ENCODE results near the gene FLRT1.

The FLRT1 gene, protein sequence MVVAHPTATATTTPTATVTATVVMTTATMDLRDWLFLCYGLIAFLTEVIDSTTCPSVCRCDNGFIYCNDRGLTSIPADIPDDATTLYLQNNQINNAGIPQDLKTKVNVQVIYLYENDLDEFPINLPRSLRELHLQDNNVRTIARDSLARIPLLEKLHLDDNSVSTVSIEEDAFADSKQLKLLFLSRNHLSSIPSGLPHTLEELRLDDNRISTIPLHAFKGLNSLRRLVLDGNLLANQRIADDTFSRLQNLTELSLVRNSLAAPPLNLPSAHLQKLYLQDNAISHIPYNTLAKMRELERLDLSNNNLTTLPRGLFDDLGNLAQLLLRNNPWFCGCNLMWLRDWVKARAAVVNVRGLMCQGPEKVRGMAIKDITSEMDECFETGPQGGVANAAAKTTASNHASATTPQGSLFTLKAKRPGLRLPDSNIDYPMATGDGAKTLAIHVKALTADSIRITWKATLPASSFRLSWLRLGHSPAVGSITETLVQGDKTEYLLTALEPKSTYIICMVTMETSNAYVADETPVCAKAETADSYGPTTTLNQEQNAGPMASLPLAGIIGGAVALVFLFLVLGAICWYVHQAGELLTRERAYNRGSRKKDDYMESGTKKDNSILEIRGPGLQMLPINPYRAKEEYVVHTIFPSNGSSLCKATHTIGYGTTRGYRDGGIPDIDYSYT

DNA sequence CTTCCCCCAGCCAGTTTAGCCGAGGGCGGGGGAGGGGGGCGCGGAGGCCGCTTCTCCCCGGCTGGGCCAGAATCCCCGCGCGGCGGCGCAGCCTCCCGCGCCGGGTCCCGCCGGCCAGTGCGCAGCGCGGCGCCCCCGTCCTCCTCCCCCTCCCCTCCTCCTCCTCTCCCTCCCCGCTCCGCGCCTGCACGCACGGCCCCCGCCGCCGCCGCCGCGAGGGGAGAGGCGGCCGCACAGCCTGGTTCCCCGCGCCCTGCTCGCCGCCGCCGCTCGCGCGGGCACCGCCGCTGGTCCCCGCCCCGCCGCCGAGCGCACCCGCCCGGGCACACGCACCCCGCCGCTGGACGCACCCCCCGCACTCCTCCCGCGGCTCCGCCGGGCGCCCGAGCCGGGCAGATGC, at the start of gene FLRT1:
TSS of gene FLRT1 (plus strand) at position 356 of the 400 bp plus-strand sequence. CDS start 80,337 bp downstream, outside the sequence.
- no peak for DNase-seq

DNA sequence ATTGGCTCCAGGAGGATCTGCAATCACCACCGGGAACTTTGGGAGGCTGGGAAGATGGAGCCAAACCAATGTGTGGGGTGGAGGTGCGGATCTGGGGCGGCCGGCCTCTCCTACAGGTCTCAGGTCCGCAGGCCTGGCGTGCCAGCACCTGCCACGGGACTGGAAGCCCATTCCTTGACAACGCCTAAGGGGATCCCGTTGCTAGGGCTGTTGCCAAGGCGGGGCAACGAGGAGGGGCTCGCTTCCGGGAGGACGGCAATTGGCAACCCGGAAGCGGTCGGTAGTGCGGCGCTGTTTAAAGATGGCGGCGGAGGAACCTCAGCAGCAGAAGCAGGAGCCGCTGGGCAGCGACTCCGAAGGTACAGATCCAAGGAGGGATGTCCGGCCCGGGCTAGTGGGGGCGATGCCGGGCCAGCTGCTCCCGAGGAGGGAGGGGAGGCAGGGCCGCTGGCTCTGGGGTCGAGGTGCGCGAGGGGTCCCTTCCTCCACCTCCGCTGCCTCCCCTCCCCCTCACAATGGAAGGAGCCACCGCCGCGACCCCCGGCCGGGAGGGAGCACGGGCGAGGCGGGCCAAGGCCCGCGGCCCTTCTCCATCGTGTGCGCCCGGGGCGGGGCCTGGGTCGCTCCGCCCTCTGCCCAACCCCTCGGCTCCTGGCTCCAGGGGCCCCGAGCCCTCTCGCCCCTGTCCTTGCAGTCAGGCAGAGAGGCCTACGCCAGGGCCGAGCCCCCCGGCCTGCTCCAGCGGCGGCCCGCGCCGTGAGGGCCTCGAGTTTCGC, 49.4 kb upstream of the FLRT1 start, which contains the start of gene OTUB1:
TSS of gene OTUB1 (plus strand) at position 283 of the 776 bp plus-strand sequence. CDS start at position 302, 19 bp downstream.
- peak; percentile 51 for DNase-seq

DNA sequence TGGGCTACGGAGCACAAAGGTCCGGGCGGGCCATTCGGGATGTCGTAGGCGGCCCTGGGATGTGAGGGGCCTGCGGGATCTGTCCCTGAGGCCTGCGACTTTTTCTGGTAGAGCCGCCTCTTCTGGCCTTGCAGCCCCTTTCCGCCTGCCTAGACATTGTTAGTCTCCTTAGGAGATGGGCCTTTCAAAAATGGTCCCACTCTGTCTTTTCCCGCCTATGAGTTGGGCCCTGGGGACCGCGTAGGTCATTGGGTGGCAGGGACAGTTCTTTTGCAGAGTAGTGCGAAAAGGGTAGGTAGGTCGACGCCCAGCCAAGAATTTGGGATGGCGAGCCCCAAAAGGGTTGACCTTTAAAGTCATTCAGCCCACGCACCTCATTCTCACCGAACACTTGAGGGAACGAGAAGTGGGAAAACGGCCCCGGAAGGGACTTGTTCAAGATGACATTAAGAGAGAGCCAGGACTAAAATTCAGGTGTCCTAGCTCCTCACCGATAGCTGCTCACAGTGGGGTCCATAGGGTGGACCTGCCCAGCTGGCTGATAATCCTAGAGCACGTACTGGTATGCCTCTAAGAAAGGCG, 48.7 kb upstream of the FLRT1 start:
- DNase-seq, result no peak

DNA sequence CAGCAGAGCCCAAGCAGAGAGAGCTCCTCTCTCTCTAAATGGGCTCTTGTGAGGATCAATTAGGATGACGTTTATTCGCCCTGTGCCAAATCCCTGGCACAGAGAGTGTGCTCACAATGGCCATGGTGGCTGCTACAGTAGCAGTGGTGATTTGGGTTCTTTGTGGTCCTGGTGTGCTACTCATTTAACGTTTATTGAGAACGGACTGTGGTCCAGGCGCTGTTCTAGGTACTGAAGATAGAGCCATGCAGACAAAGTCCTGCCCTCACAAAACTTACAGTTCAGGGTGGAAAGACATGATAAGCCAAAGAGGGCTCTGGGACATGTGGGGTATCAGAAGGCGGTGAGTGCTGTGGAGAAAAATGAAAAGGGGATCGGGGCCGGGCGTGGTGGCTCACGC, 44.2 kb upstream of the FLRT1 start:
- no peak for DNase-seq

DNA sequence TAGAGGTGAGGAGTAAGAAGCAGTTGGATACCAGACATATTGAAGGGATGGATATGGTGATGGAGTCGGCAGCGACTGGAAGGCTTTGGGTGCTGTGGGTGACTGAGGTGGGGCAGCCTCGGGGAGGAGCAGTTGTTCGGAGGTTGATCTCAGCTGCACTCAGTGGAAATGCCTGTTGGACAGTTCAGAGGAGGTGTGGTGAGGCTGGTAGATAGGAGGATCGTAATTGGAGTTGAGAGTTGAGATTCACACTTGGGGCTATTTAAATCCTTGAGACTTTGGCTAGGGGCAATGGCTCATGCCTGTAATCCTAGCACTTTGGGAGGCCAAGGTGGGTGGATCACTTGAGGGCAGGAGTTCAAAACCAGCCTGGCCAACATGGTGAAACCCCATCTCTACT, 42.6 kb upstream of the FLRT1 start:
- DNase-seq, result no peak

DNA sequence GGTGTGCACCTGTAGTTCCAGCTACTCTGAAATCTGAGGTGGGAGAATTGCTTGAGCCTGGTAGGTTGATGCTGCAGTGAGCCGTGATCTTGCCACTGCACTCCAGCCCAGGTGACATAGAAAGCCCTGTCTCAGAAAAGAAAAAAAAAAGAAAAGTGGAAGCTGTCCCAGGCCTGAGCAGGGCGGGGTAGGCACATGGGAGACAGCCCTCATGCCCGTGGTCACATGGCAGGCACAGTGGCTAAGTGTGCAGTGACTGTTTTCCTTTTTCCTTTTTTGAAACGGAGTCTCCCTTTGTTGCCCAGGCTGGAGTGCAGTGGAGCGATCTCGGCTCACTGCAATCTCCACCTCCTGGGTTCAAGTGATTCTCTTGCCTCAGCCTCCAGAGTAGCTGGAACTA, 41.7 kb upstream of the FLRT1 start:
- no peak for DNase-seq

DNA sequence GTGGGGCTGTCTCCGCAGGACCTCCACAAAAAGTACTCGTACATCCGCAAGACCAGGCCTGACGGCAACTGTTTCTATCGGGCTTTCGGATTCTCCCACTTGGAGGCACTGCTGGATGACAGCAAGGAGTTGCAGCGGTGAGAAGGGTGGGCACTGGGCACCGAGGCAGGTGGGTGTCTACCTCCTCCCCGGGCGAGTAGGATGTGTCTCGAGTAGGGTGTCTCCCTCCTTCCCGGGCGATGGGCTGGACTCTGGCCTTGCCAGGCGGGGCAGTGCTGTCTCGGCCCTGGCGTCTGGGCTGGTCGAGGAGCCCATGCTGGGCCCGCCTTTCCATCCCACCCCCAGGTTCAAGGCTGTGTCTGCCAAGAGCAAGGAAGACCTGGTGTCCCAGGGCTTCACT, 39.2 kb upstream of the FLRT1 start:
- no peak for DNase-seq

DNA sequence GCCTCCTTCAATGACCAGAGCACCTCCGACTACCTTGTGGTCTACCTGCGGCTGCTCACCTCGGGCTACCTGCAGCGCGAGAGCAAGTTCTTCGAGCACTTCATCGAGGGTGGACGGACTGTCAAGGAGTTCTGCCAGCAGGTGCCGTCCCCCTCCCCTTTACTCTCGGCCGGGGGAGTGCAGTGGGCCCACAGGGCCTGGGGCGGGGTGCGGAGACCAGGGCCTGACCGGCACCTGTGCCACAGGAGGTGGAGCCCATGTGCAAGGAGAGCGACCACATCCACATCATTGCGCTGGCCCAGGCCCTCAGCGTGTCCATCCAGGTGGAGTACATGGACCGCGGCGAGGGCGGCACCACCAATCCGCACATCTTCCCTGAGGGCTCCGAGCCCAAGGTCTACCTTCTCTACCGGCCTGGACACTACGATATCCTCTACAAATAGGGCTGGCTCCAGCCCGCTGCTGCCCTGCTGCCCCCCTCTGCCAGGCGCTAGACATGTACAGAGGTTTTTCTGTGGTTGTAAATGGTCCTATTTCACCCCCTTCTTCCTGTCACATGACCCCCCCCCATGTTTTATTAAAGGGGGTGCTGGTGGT, 38.5 kb upstream of the FLRT1 start:
- no peak for DNase-seq

DNA sequence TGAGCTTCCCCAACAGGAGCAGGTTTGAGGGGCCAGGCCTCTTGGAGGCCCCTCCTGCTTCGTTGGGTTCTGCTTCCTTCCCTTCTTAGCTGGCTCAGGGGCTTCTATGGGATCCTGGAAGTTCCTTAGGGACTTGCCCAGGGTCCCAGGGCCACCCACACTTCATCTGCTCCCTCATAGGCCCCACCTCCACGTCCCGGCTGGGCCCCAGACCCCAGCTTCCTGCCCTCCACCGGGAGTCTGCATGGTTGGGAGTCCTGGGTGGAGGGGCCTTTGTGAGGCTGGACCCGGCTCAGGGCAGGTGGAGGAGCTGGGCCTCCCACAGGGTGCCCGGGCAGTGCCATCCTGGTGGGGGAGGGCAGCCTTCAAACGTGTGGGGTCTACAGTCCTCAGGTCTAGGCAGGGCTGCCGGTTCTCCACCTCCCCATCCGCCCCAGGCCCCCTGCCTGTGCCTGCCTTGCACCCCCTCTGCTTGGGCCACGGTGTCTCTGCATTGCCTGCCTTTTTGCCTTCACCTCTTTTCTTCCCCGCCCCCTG, 37.9 kb upstream of the FLRT1 start:
- no peak for DNase-seq

DNA sequence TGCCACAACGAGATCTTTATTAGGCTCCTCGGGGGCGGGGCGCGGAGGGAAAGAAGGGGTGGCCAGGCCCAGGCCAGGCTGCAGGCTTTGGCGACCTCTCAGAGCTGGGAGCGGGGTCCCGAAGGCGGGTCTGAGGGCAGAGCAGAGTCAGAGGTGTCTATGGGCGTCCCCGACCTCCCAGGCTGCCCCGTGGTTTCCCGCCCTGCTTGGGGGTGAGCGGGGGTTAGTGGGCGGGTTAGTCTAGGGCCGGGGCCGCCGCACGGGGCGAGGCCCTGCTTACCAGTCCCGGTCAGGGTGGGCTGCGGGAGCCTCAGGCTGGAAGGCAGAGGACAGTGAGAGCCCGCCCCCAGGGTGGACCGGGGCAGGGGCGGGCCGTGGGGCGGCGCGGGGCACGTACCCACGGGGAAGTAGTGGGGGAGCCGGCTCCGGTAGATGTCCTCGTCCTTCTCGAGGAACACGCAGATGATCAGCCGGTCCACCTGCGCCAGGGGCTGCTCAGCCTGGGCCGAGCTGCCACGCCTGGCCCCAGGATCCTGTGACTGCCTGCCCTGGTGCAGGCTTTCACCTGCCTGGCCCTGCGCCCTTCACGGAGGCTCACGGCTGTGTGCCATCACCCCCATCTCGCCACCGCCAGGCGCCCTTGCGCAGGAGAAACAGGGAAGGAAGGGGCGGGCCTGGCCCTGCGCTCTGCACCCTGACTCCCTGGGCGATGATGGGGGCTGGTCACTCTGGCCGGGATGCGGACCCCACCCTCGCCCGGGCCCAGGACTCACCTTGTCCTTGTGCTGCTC, 37.0 kb upstream of the FLRT1 start:
- DNase-seq, result no peak

DNA sequence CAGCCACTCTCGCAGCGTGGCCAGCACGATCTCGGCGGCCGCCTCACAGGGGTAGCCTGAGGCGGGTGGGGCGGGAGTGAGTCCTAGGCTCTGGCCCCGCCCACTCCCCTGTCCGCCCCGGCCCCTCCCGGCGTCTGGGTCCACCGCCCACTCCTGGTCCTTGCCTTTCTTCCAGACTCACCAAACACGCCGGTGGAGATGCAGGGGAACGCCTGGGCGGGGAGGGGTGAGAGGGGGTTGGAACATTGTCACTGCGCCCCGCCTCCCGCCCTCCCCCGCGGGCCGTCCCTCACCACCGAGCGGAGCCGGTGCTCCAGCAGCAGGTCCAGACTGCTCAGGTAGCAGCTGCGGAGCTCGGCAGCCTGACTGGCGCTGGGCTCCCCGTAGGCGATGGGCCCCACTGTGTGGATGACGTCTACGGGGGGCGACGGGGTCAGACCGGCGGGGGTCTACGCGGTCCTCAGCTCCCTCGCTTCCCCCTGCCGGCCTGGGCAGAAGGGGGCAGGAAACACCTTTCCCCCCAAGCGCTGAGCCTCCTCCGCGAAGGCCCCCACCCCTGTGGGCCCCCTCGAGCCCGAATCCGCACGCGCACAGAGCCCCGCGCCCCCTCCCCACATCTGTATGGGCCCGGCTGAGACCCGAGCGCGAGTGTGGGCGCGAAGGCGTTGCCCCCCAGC, 36.2 kb upstream of the FLRT1 start:
- DNase-seq, result no peak

DNA sequence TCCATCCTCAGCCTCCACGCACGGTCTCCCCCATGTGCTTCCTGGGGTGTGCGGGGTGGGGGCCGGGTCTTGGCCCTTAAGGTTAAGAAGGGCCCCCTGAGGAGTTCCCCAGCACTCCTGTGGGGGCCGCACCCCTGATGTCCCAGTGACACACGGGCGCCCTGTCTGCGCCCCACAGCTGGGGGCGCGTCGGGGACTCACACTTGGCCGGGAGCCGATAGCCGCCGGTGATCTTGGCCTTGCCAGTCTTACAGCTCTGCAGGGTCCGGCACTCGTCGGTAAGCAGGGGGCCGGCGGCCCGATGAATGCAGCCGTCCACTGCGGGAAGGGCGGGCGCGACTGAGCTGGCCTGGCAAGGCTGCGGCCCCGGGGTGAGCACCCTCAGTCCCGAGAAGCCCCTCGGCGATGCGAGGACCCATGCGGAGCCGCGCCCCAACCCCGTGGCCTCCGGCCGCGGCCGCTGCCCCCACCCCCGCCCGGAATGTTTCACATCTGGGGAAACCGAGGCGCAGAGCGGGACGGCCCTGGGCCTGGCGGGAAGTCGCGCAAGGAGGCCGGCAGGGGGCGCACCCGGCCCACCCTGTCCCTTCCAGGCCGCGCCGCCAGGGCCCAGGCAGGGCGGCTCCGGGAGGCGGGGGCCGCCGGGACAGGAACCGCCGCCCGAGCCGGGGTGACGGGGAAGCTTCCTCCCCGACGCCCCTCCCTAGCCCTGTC, 35.5 kb upstream of the FLRT1 start:
- DNase-seq, result no peak

DNA sequence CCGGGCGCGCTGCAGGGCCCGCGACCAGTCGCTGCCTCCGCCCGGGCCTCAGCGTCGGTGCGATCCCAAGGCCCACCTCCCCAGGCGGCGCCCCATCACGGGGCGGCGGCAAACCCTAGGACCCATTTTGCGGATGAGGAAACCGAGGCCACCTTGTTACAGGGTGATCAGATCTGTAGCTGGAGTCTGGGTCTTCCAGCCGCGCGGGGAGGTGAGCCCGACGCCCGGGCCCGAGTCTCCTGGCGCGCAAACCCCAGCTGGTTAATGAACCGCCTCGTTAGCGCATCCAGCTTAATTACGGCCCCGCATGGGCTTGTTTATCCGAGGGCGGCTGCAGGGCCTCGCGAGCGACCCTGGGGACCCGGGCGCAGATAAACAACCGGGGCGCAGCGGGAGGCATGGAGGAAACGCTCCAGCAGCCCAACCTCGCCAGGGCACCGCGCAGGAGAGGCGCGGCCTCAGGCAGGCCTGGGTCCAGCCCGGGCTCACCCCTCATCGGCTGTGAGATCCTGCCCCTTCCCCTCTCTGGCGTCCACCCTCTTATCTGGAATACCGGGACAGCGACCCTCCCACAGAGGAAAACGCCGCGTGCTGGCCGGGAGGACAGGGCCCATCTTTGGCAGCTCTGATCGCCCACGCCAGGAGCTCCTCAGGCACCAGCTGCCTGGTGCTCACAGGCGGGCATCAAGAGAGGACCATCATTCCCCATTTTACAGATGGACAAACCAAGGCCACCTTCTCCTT, 34.8 kb upstream of the FLRT1 start:
- no peak for DNase-seq

DNA sequence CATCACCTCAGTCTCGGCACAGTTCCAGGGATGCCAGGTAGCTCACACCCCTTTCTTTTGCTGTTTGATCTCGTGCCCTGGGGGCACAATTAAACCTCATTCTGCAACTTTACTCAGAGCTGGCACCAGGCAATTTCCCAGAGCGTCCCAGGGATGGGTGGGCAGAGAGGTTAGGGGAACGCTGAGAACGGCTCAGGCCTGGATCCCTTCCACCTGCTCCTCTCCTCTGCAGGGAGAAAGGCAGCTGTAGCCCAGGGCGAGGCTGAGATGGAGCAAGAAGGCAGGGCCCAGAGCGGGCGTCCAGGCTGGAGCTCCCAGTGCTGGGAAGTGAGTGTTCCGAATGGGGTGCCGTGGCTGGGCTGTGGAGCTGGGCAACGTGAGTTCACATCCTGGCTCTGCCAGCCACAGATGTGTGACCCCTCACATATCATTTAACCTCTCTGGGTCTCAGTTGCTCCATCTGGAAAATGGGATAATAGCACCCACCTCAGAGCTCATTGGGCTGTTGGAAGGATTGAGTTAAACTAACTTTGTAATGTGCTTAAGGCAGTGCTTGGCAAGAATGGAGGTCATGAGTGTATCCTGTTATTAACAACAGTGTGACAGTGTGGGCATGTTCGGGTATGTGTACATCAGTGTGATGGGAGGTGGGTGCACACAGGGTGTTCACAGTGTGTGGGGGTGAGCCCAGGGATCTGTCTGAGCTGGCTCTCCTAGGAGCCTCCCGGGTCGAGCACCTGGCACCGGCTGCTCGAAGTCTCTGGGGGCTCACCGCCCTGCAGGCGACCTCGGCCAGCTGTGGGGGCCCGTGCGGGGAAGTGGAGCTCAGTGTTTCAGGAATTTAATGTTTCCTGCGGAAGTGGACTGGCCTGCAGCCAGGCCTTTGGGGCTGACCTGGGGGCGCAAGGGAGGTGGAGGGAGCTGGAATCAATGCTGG, 34.0 kb upstream of the FLRT1 start:
- DNase-seq, result no peak

DNA sequence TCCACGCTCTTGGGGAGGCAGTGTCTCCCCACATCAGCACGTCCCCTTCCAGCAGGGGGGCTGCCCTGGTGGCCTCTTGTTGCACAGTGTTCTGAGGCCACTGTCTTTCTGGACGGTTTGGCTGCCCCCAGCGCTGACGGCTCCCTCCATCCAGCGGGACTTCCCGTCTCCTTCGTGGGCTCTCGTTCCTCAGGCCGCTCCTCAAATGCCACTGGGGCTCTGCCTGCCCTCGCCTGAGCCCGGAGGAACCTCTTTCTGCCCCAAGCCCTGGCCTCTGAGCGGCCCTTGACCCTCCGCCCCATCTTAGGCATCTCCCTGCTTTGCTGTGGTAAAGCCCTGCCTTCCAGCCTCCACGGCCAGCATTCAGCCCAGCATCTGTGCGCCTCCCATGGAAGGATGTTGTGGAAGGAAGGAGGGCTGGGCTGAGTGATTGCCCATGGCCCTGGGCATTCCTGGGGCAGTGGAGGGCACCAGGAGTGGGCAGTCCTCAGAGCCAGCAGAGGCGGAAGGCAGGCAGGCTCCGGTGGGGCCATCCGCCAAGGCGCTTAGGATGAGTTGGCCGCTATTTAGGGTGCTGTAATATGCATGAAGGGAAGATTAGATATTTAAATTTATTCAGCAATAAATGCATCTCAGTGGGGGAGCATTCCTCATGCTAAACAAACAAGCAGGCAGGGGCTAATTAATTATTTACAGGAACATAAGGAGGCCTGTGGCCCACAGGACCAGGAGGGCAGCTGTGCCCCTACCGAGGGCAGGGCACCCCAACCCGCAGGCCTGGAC, 31.7 kb upstream of the FLRT1 start:
- DNase-seq, result no peak

DNA sequence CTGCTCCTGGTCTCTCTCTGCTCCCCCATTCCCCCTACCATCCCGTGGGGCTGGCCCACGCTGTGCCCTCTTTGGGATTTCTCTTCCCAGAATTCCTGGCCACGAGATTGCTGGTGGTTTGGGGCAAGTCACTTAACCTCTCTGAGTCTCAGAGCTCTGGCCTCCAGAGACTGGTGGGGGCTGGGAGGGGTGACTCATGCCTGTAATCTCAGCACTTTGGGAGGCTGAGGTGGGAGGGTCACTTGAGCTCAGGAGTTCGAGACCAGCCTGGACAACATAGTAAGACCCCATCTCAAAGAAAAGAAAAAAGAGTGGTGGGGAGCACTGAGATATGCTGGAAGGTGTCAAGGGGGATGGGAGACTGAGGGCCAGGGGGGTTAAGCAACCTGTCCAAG, 31.1 kb upstream of the FLRT1 start:
- DNase-seq, result no peak

DNA sequence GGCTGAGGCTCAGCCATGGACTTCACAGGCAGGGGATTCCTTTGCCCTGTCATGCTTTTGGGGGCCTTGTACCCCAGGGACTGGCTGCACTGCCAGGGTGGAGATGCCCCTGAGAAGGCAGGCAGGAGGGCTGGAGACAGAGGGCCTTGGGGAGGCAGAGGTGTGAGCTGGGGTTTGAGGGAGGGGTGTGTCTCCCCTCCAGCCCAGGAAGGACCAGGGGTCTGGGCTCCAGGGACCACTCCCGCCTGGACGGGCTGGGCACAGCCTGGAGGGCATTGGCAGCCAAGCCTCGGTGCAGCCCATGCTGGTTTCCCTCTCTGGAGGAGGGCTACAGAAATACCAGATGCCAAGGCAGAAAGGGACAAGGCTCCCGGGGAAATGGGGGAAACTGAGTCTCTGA, 30.0 kb upstream of the FLRT1 start:
- DNase-seq, result no peak

DNA sequence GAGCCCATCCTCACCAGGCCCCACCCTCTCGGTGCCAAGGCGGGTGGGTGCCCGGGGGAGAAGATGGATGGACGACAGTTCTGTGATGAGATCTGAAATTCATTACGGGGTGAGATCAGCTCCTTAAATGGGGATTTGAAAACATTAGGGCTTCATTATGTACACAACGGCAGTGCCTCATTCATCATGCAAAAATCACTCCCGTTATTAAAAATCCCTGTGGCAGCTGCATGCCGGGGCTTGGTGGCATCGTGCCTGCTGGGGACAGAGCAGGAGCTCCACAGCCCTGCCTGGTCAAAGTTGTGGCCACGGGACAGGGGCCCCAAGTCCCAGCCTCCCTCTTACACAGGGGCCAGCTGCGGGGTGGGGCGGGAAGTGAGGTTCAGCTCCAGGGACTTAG, 29.3 kb upstream of the FLRT1 start:
- no peak for DNase-seq
